GM21737 (cell line): Measurements from ENCODE around the gene UNC79.

Experiments used
- ATAC-seq: cut with Tn5 transposase; IDR thresholded peaks from one replicate; pipeline ENCODE4 v1.9.1; 2021; ENCODE audit warnings: mild to moderate bottlenecking, moderate library complexity; ENCODE audit not compliant: unreplicated experiment

UNC79 gene

DNA sequence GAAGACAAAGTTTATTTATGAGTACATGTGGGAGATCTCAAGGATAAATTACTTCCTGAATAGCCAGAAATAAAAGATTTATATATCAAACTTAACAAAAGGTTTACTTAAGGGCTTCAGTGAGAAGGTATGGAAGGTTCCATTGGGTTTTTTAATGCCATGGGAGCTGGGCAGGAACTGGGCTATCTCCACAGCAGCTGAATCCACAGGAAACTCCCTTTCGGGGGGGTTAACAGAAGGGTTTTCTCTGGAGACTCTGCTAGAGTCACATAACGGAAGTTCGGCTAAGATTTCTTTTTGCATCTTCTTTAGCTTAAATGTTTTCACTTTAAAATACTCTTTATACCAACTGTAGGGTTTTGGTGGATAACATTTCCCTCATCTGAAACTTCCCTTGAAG lies 113.5 kb downstream of the UNC79 start:
- ATAC-seq, result no peak

DNA sequence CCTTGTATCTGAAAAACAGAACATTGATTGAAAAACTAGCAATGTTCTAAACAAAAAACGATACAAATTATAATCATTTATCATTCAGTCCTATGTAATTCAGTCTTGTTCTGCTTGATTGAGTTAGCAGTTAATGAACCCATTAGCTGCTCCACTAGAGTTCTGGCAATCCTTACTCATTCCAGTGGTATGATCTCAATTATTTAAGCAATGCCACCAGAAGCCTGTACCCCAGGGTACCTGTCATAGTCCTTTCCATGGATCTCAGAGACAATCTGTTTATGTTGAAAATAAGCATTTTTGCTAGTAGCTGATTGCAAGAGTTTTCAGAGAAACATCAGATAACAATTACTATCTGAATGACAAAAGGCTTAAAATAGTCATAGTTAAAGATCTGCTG lies 115.9 kb downstream of the UNC79 start:
- ATAC-seq, result no peak

DNA sequence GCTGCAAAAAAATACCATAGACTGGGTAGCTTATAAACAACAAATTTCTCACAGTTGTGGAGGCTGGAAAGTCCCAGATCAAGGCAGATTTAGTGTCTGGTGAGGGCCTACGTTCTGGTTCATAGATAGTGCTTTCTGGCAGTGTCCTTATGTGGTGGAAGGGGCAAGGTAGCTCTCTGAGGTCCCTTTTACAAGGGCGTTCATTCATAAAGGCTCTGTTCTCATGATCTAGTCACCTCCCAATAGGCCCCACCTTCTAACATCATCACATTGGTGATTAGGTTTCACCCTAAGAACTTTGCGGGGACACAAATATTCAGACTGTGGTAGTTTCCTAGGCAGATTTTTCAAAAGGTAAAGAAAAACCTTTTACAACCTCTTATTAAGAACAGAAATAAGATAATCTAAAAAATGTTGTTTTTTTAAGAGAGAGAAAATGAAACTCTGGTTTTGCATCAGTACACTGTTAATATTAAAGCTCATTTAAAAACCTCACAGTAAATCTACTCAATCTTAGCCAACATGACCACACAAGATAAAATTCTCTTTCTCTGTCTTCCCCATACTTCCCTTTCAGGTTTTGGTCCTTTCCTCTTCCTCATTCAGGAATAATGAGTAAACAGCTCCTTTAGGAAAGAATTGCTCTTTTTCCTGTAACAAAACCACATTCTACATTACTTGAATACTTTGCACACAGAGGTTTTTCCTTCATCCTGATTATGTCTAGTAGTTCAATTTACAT lies 117.5 kb downstream of the UNC79 start:
- ATAC-seq, result peak; percentile 80

DNA sequence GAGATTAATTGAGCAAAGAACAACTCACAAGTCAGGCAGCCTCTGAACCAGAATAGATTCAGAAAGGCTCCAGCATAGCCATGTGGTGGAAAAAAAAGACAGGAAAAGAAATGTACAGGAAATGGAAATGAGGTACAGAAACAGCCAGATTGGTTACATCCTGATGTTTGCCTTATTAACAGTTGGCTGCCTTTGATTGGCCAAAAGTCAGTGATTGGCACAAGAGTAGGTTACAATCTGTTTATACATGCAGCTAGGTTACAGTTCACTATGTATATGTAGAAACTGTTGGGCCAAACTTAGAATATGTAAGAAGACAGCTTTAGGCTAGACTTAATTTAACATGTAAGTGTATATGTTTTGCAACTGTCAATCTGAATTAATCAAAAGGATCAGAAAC lies 118.9 kb downstream of the UNC79 start:
- ATAC-seq, result no peak

DNA sequence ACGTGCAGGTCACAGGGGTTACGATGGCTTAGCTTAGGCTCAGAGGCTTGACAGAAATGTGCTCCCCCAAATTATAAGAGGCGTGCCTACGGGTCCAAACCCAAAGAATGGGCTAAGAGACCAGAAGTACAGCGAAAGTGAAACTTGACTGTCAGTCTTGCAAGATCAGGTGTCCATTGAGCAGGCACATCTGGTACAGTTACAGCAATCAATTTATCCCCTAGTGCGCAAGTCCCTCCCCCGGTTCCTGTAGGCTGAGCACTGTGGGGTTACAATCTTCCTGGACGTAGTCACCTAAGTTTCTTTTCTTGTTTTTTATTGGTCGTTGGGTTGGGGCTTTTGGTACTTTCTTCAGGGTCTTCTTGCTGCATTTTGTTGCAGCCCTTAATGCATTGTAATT lies 134.2 kb downstream of the UNC79 start:
- ATAC-seq, result no peak

DNA sequence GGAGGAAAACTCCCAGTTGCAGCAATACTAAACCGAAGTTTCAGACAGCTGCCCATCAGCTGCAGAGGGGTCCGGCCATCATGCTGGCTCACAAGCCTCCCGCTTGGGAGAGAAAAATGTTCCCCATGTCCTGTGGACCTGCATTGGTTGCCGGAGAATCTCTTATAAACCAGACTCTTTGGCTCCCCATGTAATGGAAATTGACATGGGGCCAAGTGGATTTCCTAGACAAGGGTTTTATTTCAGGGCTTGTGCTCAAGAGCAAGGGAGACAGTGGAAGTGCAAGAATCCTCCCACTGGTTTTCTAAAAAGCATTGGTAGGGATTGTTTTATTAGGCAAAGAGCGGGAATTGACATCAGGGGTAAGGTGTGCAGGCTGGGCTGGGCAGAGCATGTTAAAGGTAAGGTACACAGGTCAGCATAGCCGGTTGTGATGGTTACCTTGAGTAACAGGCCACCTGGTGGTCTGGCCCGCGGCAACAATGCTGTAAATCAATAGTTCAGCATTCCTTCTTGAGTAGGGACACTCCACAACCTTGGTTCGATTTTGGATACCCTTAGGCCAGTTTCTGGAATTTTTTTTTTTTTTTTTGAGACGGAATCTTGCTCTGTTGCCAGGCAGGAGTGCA lies 135.4 kb downstream of the UNC79 start:
- ATAC-seq, result no peak

DNA sequence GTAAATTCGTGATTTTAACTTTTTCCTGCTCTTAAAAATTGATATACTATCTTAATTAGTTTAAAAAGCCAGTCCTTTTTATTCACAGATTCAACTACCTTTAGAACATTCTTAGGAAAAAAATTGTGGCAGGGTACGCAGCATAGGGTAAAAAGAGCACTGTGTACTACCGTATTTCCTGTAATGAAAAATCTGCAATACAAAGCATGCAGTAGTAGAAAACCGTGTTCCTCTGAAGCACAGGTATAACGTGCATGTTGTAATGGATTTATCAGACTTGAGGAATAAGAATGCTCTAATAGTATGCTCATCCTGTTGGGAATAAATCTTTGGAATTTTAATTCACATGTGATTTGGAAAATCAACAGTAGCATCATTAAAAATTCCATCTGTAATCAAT lies 140.5 kb downstream of the UNC79 start:
- no peak for ATAC-seq

DNA sequence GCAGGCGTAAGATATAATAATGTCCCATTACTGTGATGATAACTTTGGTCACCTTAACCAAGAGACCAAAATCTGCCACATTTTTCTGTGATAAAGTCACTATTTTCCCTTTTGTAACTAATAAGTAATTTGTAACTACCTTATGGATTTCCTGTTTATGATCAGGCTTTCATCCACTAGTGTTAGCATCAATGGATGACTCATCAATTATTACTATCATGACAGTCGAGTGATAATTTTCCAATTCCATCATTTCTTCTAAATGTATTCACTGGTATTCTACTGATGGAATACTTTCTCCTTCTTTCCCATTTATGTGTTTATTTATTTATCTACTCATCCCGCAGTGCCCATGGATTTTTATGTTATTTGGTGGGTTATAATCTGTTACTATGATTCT lies 148.4 kb downstream of the UNC79 start:
- no peak for ATAC-seq

DNA sequence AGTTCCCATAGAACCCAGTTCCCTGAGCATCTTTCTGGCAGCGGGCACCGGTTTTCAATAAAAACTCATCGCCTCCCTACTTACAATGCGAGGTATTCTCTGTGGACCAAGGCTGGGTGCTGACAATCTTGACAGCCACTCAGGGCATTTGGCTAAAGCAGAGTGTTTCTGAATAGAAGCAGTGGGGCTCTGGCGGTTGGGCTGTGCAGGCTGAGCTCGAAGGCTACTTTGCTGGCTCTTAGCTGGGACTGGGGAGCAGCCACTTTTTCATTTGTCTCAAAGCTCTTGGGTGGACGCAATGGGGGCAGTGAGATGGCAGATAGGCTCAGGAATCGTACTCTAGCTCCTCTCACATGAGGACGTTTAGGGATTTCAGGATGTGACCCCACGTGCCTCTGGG lies 151.8 kb downstream of the UNC79 start:
- ATAC-seq, result no peak

DNA sequence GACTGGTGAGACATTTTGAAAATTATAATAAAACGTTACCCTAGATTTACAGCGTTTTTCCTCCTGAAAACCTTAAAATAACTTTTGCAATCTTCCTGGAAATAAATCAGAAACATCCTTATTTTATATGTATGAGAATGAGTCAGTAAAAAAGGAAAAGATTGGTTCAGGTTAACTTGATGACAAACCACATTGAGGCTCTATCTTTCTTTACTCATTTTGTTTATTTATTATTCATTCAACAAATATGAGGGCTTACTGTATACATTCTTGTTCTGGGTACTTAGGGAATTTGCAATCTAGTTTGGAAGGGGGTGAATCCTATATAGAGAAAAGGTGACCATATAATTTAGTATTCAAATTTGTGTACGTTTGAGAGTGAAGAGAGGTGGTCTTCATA lies 156.6 kb downstream of the UNC79 start:
- ATAC-seq, result no peak

DNA sequence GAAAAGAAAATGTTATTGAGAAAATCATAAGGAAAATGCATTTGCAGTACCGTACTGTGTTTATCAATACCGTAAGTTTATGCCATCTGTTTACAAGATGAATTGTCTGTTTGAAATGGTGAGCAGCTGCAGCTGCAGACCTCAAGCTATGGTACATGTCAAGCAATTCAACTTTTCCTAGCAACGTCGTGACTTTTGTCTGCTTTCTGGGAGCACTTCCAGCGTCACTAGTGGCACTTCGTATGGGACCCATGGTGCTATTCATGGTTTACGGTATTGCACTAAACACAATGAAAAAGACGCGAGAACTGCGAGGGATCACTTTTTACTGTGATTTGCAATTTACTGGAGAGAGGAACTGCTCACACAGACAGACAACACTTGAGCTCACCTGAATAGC lies 160.8 kb downstream of the UNC79 start:
- ATAC-seq, result no peak

DNA sequence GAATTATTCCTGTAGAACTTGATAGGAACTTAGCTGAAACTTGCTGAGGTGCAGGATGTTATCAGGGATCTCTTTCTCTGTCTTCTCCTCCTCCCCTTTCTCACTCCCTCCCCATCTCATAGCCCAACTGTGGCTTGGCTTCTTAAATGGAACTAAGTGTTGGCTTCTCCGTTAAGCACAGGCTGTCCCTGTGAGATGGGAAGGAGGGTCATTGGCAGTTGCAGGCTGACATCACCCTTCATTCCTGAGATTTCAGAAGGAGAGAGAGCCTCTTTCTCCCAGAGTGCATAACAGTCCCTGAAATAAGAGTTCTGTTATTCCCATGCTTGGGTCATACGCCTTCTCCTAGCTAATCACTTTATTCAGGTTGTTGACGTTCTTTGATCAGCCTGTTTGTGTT lies 162.0 kb downstream of the UNC79 start:
- ATAC-seq, result no peak

DNA sequence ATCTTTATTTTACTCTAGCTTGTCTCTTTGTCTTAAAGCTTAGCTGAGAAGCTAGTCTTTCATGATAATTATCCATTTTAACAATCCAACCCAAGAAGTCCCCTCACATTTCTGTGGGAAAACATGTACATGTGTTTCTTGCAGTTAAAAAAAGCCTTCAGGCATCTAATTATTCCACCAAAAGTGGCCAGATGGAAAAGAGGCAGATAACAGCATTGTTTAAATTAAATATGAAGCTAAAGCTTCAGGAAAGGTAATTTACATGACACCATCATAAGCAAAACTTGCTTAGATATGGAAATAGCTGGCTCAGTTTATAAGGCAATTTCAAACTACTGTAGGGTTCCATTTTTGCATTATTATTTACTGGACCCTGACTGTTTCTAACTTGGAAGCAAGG lies 175.4 kb downstream of the UNC79 start:
- ATAC-seq, result no peak

DNA sequence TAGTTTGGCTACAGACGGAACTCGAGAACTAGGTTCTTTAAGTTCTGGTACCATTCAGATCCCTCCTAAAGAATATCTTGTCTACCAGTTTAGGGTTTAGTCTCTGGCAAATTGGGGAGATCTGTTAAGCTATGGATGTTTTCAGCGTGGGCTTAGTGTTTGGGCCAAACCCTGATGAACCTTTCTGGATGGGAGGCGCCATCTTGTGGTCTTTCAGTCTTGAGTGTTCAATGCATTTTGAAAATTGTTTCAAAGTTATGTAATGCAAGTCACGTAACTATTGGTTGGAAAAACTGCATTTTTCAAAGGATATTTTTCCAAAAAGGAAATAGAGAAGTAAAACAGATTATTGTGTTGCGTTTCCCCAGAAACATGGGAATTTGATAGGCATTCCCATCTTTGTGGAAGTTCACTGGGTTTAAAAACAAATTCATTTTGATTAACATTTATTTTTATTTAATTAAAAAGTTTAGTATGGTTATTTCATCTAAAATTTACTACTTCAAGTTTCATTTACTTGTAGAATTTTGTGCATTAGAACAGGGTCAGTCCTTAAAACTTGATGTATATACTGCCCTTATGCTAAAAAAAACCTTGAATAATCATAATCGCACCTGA lies 188.5 kb downstream of the UNC79 start:
- ATAC-seq, result no peak

DNA sequence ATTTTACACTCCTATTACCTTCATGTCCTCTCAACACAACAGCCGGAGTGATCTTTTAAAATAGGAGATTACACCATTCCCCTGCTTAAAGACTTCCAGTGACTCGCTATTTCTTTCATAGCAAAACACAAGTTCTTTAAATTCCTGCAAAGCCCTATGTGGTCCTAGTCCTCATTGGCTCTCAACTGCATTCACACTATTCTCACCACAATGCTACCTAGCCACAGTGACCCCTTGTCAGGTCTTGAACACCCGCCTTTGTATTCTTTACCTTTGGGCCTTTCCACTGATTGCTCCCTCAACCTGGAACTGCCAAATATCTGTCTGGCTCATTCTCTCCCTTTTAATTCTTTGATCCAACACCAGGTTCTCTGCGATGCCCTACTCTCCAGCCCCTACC lies 197.3 kb downstream of the UNC79 start:
- ATAC-seq, result no peak

DNA sequence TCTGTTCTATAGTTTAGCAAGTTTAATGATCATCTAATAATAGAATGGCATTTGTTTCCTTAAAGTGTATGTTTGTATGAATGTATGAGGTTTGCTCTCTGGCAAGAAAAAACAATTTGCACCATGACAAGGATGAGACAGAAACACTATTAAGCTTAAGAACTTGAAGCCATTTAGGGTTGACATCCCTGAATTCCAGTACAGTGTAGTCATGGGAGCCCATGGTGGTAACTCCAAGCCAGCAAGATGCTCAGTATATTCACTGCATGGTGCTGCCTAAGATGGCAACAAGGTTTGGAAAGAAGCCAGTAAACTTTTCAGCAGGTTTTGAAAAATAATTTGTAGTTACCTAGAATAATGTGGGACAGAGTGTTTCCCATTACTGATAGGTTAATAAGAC lies 198.9 kb downstream of the UNC79 start:
- no peak for ATAC-seq

DNA sequence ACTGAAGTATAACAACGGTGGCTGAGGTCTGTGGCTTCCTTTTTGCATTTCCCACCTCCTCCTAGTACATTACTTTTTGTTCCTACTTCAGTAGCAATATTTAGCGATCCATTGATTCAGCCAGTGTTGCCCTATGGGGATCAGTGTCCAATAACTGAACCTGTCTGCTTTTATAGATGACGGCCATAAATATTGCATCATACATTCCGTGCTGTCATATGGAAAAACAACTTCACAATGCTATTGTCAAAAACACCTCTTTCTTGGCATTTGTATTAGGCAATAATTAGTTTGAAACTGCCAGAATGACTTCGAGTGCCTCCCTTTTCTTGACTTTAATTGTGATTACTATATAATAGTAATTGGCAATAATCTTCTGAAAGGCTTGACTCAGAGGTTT lies 208.1 kb downstream of the UNC79 start:
- no peak for ATAC-seq

DNA sequence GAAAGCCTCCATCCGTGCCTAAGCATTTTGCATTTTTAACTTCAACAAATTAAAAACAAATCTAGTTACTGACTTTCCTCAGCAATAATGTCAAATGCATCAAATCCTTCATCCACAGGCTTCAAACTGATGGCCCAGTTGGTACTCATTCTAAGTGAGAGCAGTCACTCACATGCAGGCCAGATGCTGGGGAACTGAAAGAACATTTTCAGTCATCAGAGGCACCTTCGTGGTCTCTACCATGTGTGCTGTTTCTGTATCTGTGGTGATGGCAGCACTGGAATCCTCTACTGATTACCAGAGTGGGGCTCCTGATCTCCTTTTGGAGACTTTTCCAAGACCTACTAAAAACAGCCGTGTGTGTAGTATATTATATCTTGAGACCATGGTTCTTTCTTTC lies 212.4 kb downstream of the UNC79 start:
- ATAC-seq, result no peak

DNA sequence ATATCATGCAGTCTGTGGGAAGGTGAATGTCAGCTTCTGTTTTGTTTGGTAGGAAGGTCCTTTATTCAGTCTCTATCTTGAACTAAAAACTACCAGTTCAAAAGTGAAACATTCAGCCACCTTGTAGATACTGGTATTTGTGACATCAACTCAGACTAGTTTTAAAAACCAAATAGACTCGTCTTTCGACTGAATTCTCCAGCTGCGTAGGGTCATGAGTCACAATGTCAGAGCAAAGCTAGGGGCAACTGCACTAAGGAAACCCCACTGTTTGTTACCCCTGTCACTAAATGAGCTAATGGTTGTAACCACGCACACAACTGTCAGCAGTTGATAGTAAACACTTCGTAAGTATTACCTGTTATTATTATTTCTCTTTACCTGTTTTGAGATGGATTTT lies 212.9 kb downstream of the UNC79 start:
- ATAC-seq, result no peak

DNA sequence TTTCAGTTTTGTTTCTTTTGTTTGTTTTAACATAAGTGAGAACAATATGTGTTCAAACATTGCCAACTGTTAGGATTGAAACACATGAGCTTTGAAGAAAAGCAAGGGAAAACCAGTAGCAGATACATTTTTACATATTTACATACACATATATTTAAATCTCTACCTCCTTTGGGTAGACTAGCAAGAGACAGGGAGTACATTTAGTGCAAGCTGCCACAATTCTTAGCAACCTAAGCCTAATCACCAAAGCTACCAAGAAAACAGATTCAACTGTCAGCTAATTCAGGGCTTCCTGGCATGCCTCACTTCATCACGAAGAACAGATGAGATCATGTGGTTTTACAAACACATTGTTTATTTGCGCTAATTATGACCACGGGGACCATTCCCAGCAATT lies 214.5 kb downstream of the UNC79 start:
- ATAC-seq, result no peak

DNA sequence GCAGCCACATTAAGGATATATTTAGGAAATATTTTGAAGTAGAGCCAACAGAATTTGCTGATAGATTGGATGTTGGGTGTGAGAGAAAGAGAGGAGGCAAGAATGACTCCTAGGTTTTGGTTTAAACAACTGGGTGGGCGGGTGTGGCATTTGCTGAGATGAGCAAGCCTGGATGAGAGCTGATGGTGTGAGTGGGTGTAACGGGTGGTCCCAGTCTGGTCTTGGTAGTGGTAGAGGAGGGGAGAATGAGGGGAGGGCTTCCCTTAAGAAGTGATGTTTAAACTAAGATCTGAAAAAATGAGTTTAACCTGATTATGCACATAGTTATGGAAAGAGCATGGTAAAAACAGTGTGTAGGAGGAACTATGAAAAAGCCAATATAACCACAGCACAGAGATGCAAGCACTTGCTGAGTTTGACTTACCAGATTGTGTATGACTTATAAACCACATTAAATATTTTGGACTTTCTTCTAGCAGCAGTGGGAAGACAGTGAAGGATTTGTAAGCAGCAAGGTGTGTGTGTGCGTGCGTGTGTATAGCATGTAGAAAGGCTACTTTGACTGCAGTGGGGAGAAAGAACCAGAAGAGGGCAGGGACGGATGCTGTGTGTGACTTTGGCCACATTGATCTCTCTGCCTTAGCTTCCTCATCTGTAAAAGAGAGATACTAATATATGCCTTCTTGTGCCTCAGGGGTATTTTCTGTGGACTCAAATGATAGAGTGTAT lies 217.9 kb downstream of the UNC79 start:
- ATAC-seq, result no peak

DNA sequence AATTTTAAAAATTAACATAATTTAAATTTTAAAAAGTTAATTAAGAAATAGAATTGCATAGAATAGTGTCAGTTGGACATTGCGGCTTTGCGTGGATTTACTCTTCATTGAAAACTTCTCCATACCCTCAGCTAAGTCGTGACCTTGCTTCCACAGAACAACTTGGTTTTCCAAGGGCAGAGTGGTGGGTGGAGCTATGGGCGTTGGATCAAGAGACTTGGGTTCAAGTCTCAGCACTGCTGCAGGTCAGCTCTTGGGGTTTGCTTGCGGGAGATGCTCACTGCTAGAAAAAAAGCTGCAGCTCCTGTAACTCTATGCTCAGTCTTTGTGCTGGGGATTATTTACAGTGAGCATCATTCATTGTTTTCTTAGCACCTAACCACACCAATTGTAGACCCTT lies 223.9 kb downstream of the UNC79 start:
- ATAC-seq, result no peak
